GM19324 (cell line): ENCODE measurements around the gene TRPM1.

ENCODE experiments used
- ATAC-seq: cut with Tn5 transposase; IDR thresholded peaks from one replicate; pipeline ENCODE4 v1.9.1; 2021; ENCODE audit warnings: mild to moderate bottlenecking, moderate library complexity; ENCODE audit not compliant: unreplicated experiment, low FRiP score

The TRPM1 gene

DNA sequence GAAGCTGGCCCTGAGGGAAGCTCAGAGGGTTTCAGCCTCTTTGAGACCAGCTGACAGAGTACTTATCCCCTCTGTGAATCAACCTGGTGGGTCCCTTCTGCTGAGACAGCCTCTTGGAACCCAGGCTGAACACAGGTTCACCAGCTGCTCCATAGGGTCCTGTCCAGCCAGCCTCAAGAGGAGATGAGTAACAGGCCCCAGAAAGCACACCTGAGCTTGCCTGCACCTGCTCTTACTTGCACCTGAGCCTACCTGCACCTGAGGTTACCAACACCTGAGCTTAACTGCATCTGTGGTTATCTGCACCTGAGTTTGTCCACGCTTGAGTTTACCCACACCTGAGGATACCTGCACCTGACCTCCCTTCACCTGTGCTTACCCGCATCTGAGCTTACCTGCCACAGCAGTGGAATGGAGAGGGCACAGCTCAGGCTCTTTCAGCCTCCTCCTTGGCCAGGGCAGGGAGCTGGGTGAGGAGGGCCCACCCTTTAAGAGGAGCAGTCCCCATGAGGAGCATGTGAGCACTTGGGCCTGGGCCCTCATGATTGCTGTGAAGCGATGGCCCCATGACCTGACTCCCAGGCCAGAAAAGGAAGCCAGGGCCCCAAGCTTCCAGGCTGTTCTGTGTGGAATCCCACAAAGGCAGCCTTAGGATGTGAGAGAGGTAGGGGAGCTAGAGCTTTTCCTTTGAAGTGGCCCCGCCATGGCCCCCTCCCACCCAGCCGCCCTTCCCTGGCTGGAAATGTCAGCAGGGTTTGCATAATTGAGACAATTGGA, at the start of gene TRPM1:
Gene TRPM1 (minus strand): TSS at position 464 of the 777 bp plus-strand sequence. CDS start 20,370 bp downstream, outside the sequence.
- no peak for ATAC-seq

DNA sequence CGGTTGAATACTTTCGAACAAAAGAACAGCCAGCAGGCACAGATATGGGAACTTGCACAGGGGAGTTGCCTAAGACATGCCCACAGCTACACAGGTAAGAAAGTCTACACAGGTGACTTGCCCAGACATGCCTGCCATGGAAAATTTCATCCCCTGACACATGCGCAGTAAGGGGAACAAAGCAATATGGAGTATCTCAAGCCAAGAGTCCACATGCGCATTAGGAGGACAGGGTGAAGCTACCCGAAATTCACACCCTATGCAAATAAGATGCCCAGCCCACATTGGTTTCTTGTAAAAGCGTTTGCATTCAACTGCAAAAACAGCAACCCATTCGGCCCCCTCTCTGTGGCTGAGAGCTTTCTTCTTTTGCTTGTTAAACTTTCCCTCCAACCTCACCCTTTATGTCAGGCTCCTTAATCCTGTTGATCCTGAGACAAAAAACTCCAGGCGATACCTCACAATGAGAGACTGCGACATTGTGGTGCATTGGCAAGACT, 49.3 kb upstream of the TRPM1 start:
- no peak for ATAC-seq

GRCh38 chr15:31149987-31150386, 48.5 kb upstream of the TRPM1 start:
- no peak for ATAC-seq

DNA sequence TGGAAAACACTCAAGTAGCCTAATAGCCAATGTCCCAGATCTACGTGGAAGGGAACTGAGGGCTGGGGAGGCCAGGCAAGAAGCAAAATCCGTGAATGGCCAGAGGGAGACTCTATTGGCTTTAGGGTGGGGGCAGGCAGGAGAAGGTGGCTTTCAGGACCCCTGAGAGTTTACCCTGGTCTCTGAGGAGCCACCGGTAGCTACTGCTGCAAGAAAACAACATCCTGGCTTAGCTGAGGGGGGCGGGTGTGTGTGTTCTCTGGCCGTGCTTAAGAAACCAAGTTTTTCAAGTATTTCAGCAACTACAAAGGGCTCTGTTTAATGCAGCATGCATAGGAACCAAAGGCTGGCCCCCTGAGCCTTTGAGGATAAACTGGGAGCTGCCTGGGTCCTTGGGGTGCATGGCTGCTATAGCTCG, 47.6 kb upstream of the TRPM1 start:
- ATAC-seq: no peak

DNA sequence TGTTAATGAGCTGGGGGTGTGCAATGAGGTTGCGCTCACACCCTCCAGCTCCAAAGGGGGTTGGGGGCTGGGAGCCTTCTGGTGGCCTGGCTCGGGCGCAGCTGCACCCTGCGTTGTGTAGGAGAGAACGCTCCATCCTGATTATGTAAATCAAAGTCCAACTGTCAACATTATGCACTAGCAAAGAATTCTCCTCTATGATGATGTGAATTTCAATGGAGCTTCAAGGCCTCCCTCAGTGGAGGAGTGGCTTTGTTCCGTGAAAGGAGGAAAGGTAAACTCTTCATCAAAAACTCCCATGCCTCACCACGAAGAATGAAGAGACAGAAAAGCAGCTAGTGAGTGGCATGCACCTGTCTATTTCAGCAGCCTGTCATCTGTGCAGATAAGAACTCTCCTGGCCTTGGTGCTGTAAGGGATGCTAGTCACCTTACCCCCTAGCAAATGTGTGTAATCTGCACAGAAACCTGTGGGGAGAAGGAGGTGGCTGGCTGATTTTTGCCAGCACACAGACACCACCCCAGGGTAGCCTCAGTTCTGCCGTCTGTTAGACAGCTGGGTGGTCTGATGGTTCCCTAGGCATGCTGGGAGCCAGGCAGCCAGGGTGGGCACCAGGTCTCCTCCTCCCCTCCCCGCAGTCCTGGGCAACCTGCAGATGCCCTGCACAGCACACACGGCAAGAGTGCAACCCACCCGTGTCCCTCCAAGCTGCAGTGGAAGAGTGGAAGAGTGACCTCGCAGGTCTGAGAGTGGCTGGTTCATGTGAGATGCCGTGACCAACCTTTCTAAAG, 47.0 kb upstream of the TRPM1 start:
- ATAC-seq: no peak

DNA sequence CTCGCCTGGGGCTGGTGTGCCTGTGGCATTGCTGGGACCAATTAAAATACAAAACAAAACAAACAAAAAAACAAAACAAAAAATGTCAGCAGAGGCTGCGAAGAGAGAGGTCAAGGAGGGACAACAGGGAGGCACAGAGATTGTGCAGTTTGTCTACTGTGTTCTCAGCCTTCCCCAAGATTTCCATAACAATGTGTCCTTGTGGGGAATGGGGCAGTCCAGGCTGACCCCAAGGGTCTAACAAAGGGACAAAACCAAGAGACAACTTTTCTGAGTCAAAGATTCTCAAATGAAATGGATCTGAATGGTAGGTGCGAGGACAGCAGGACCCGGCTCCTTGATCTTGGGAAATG, 46.4 kb upstream of the TRPM1 start:
- no peak for ATAC-seq

GRCh38 chr15:31147456-31147855, 45.9 kb upstream of the TRPM1 start:
- ATAC-seq: no peak

DNA sequence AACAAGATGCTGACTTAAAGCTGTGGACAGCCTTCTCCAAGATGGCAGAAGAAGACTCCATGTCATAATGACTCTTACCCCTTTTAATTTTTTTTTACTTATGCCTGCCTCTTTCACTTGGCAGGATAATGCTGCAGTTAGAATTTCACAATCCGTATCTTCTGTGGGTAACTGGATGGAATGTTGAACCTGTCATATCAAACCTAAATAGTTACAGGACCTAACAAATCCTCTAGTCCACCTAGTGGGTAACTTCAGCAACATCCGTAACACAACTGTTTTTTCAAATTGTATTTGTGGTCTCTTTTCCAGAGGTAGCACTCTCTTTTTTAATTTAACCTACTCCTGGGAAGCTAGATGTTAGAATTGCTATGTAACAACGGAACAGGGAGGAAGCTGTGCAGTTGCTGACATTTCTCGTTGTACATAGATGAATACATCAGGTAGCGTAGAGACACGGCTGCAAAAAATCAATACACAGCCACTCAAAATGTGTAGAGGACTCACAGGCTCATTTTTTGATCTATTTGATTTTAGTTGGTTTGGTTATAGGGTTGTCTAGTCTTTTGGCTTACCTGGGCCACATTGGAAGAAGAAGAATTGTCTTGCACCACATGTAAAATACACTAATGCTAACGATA, 43.9 kb upstream of the TRPM1 start:
- no peak for ATAC-seq

- ATAC-seq: no peak
These were observed 40.3 kb upstream of the TRPM1 start for GRCh38 chr15:31141792-31142191.

DNA sequence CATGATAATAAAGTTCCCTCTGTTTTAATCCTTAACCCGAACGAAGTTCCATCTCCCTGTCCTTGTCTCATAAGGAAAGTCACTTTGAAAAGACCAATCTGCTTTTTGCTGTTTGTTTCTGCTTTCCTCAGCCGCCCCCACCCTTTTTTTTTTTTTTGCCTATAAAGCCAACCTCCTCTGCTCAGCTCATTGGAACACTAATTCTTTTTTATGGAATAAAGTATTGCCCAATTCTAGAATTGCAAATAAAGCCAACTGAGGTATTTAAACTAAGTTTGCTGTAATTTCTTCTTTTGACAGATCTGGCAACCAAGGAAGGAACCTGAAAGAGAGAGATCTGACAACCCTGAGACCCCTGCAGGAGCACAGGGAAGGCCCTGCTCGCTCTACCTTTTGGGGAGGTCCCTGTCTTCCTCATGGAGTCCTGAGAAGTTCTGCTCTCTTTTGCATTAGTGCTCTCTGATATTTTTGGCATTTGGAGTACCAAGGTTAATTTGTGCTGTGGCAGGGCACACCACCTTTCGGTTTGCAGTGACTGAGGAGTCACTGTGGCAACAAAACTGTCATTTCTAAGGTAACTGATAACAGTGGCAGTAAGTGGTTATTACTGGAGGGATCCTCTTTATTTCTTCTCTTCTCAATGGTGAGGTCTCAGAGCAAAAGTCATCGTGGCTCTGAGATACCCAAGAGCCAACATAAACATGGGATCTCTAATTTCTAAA, 35.2 kb upstream of the TRPM1 start:
- ATAC-seq: no peak

DNA sequence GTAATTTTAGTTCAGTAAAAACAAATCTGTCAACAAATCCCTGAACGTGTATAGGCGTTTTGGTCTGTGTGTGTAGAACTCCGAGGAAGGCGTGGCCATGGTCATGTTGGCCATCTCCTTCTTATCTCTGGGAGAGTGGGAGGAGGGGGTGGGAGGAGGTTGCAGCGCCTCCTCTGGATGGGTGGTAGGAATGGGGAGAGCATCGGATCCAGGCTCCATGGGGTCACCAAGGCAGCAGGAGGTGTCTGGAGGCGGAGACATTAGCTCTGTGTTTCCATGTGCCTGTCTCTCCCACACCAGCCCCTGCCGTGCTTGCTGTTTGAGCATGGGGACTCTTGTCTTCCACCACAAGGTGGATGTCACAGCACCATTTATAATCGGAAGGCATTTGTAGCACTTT, 34.5 kb upstream of the TRPM1 start:
- no peak for ATAC-seq

DNA sequence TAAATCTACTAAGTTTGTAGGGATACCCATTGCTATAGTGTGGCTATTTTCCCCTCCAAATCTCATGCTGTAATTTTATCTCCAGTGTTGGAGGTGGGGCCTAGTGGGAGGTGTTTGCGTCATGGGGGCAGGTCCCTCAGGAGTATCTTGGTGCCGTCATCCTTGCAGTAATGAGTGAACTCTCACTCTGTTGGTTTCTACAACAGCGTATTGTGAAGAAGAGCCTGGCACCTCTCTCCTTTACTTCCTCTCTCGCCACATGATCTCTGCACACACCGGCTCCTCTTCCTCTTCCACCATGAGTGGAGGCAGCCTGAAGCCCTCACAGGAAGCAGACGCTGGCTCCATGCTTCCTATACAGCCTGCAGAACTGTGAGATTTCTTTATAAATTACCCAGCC, 34.0 kb upstream of the TRPM1 start:
- no peak for ATAC-seq

DNA sequence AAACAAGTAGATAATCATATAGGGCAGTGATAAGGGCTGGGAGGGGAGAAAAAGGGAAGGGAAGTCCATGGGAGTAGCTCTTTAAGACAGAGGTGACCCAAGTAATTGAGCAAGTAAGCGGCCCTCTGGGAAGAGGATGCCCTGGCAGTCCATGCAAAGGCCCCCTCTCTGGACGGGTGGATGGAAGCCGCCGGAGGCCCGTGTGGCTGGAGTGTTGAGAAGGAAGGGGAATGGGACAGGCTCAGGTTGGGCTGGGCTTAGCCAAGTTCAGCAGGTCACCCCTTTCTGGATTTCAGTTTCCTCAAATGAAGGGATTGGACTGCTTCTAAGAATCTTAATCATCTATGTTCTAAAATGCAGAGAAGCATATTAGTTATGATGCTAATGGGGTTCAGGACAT, 32.4 kb upstream of the TRPM1 start:
- ATAC-seq: no peak

DNA sequence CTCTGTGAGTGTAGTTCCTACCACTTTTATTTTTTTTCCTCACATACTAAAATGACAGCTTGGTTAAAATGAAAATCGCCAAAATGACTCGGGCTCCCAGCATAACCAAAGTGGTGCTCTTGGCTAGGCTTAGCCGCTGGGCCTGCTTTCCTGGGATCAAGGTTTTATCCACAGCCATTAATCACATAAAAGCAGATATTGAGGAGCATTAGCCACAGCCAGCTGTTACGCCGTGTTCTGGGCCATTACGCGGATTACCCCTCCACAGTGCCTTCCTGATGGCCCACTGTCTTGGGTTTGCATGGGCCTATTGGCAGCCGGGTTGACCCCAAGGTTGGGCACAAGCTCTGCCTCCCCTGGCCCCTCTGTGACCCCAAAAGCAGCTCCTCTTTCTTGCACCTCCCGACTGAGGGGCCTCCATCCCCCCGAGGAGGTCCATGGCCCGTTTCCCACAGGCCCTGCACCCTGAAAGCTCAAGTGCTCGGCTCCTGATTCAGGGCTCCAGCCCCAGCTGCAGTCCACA, 30.4 kb upstream of the TRPM1 start:
- ATAC-seq: no peak

DNA sequence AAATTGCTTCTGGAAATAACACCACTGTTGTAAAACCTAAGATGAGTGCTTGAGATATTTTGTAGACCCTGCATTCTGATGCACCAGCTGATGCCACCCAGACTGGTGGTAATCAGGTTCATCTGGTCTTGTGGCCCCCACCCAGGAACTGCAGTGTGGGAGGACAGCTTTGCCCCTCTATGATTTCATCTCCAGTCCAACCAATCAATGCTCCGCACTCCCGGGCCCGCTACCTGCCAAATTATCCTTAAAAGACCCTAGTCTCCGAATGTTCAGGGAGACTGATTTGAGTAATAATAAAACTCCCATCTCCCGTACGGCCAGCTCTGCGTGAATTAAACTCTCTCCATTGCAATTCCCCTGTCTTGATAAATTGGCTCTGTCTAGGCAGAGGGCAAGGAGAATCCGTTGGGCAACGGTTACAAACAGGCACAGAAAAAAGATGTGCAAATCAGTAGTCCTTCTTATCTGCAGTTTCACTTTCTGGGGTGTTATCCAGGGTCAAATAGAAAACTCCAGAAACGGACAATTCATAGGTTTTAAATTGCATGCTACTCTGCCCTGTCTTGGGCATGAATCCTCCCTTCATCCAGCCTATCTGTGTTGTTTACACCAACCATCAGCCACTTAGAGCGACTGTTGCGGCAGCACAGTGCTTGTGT, 29.2 kb upstream of the TRPM1 start:
- no peak for ATAC-seq

DNA sequence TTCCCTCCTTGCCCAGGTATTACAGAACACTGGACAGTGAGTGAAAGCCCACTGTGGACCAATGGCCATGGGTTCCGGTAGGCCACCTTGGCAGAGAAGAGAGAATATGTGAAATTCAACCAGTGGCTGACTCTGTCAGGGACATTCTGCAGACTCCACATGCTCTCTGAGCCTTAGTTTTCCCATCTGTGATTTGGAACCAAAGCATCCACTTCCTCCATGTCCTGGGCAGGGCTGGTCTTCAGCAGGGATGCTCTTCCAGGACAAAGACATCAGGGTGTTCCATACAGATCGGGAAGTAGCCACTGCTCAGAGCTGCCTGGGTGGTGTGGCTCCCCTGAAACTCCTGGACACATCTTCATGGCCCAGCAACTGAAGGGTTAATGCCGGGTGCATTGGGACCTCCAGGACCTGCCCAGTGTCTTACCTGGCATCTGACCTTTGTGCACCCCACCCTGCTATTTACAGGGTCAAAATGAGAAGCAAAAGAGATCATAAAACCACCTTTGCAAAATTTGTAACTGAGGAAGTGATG, 28.3 kb upstream of the TRPM1 start:
- no peak for ATAC-seq

GRCh38 chr15:31128919-31129768, 27.6 kb upstream of the TRPM1 start:
- ATAC-seq: no peak

GRCh38 chr15:31128477-31128876, 27.0 kb upstream of the TRPM1 start:
- ATAC-seq: no peak
